GM19452 (cell line): ENCODE data around the gene VWA2.

Experiments
- ATAC-seq: cut with Tn5 transposase; IDR thresholded peaks from one replicate; pipeline ENCODE4 v1.9.1; 2021; ENCODE audit not compliant: unreplicated experiment

The VWA2 gene

GRCh38 chr10:114246679-114247305, 7.7 kb downstream of the VWA2 start:
- ATAC-seq = no peak

- no peak for ATAC-seq
These were observed 11.2 kb downstream of the VWA2 start for GRCh38 chr10:114250236-114250635.

GRCh38 chr10:114250716-114251115, 11.7 kb downstream of the VWA2 start:
- ATAC-seq = no peak

- no peak for ATAC-seq
These were observed 13.0 kb downstream of the VWA2 start for GRCh38 chr10:114252092-114252491.

GRCh38 chr10:114252883-114253282, 13.8 kb downstream of the VWA2 start:
- no peak for ATAC-seq

GRCh38 chr10:114255227-114255626, 16.2 kb downstream of the VWA2 start:
- ATAC-seq = no peak

- no peak for ATAC-seq
These were observed 17.1 kb downstream of the VWA2 start for GRCh38 chr10:114256008-114256765.

- ATAC-seq = no peak
These were observed 17.8 kb downstream of the VWA2 start for GRCh38 chr10:114256822-114257221.

- ATAC-seq = no peak
These were observed 18.4 kb downstream of the VWA2 start for GRCh38 chr10:114257498-114257897.

- no peak for ATAC-seq
These were observed 19.3 kb downstream of the VWA2 start for GRCh38 chr10:114258274-114258840.

GRCh38 chr10:114259824-114260223, 20.8 kb downstream of the VWA2 start:
- no peak for ATAC-seq

GRCh38 chr10:114260366-114260765, 21.3 kb downstream of the VWA2 start:
- no peak for ATAC-seq

GRCh38 chr10:114261076-114261475, 22.0 kb downstream of the VWA2 start:
- ATAC-seq = no peak

GRCh38 chr10:114262496-114262895, 23.4 kb downstream of the VWA2 start:
- no peak for ATAC-seq

GRCh38 chr10:114265392-114266053, 26.5 kb downstream of the VWA2 start:
- no peak for ATAC-seq

- no peak for ATAC-seq
These were observed 27.5 kb downstream of the VWA2 start for GRCh38 chr10:114266521-114266920.

- ATAC-seq = no peak
These were observed 32.2 kb downstream of the VWA2 start for GRCh38 chr10:114271075-114271778.

- ATAC-seq = no peak
These were observed 32.7 kb downstream of the VWA2 start for GRCh38 chr10:114271779-114272167.

- ATAC-seq = no peak
These were observed 33.6 kb downstream of the VWA2 start for GRCh38 chr10:114272696-114273095.

- no peak for ATAC-seq
These were observed 34.9 kb downstream of the VWA2 start for GRCh38 chr10:114273910-114274309.
